GM13976 (cell line): ENCODE measurements around the gene WDFY4.

Source experiments
- DNase-seq: peaks from one replicate; pipeline ENCODE4 v3.0.0; 2012; ENCODE audit warnings: low spot score
- CTCF ChIP-seq: IDR thresholded peaks from 2 replicates; pipeline ENCODE4 v1.5.1; 2012; ENCODE audit warnings: borderline replicate concordance, mild to moderate bottlenecking; ENCODE audit not compliant: insufficient read depth; ENCODE audit errors: extremely low read depth, missing control alignments, control extremely low read depth
- in situ Hi-C: fragments of 300-500 bp; cut with MboI; formaldehyde crosslinking; loops from one replicate; pipeline ENCODE4 v1.12.0; 2022; ENCODE audit warnings: low sequenced_read_pairs, mixed read lengths, inconsistent platforms; ENCODE audit not compliant: unreplicated experiment

The WDFY4 gene

GRCh38 chr10:48803801-48804584, 119.3 kb downstream of the WDFY4 start:
- in situ Hi-C loops, result no loop called here
- TF ChIP-seq CTCF, result no peak

GRCh38 chr10:48804740-48805182, 120.1 kb downstream of the WDFY4 start:
- in situ Hi-C loops, result no loop called here
- no peak for DNase-seq
- TF ChIP-seq CTCF, result no peak

More at GRCh38 chr10:48803801-48804584, 119.3 kb downstream of the WDFY4 start:
- no peak for DNase-seq

- in situ Hi-C loops, result no loop called here
- no peak for TF ChIP-seq CTCF
- DNase-seq, result no peak
Observed at GRCh38 chr10:48805411-48805810, 120.7 kb downstream of the WDFY4 start.

GRCh38 chr10:48805848-48806247, 121.2 kb downstream of the WDFY4 start:
- in situ Hi-C loops, result no loop called here
- no peak for DNase-seq
- no peak for TF ChIP-seq CTCF

- in situ Hi-C loops, result no loop called here
- TF ChIP-seq CTCF, result no peak
- no peak for DNase-seq
Observed at GRCh38 chr10:48806342-48806741, 121.7 kb downstream of the WDFY4 start.

GRCh38 chr10:48807791-48808470, 123.3 kb downstream of the WDFY4 start:
- TF ChIP-seq CTCF, result no peak
- no peak for DNase-seq
- in situ Hi-C loops, result no loop called here

GRCh38 chr10:48809261-48809660, 124.6 kb downstream of the WDFY4 start:
- in situ Hi-C loops, result no loop called here
- DNase-seq, result no peak
- no peak for TF ChIP-seq CTCF
